GM21360 (cell line): ENCODE results near the gene OR2T34.
"Not testable (repeated sequence)": the region's sequence is repeated elsewhere in the genome, so short reads cannot be mapped to it uniquely, and the experiment has no call there.

Source experiments
- ATAC-seq: cut with Tn5 transposase; IDR thresholded peaks from one replicate; pipeline ENCODE4 v1.9.1; 2021; ENCODE audit warnings: mild to moderate bottlenecking, moderate library complexity; ENCODE audit not compliant: unreplicated experiment

Gene OR2T34

DNA sequence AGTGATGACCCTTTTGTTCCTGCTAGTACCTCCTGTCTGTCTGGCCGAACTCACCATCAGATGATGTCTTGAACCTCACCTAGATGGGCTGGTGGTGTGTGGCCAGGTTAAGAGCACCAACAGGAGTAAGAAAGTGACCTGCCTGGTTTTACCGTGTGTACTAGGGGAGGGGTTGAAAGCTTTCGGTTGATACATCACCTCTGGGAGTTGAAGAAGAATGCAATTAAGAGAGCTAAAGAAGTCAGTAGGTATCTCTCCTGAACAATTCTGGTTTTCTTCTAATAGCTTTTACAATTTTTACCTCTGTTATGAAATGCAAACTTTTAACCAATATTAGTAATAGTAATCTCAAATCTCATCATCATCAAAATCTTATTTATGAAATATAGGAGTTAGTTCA lies 11.9 kb downstream of the OR2T34 start, which contains the start of gene OR2T29:
Gene OR2T29, minus strand, starts transcription at position 101 of the 400 bp plus-strand sequence. CDS start 3,281 bp downstream, outside the sequence.
- ATAC-seq: not testable (repeated sequence)

GRCh38 chr1:248551027-248551426 lies 23.5 kb downstream of the OR2T34 start:
- not testable (repeated sequence) for ATAC-seq

GRCh38 chr1:248547383-248547782 lies 27.2 kb downstream of the OR2T34 start:
- ATAC-seq: not testable (repeated sequence)

DNA sequence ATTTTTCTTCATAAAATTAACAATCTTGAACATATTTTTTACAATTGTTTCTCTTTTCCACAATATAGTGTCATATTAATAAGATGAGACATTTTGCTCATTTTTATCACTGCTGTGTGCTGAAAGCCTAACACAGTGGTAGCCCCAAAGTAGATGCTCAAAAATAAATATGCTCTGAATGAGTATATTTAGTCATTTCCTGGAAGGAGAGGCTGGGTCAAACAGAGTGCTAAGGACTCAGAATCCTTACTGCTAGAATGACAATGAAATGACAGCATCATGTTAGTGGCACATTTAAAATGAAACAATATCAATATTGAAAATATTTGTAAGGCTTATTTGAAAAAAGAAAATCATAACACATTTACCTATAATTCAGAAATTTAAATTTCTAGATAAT lies 37.1 kb downstream of the OR2T34 start:
- not testable (repeated sequence) for ATAC-seq
